ENCODE results near the gene SPRING1. TPM values are rescaled to one million over a fixed set of nuclear protein-coding genes. Genes with fewer than 3 reads are reported as not detected.
A peak's percentile ranks its signal among the peaks of the same experiment; 100 is the strongest.

SPRING1 gene
- total and polyA plus RNA-seq, 4 donors = 6.0 to 11.7 (median 8.4) TPM

- peak; percentile 73 for DNase-seq (ENCODE audit: low spot score)
- WGBS = 19% methylated on average over 12 of the region's 12 CpGs
- H3K27ac ChIP-seq (ENCODE audit: low read depth in 1 of 2, low read length in 2 of 2) = no peak overlapping the region
- peaks cover 0 to 10% (median 8%) of the 10 kb centered on the region in 4 donors for H3K4me1 ChIP-seq (ENCODE audit: control insufficient read depth in 4 of 4, insufficient read depth in 4 of 4, low read length in 3 of 4)
- no peak overlapping the region for H3K4me3 ChIP-seq (ENCODE audit: low read depth in 1 of 3, low read length in 3 of 3)
- no peak overlapping the region for H3K9ac ChIP-seq (ENCODE audit: low read depth in 1 of 2, low read length in 2 of 2)
- TF ChIP-seq SP1 (IDR thresholded peaks at IDR 0.05) = no peak
- TF ChIP-seq, protein P1, sequence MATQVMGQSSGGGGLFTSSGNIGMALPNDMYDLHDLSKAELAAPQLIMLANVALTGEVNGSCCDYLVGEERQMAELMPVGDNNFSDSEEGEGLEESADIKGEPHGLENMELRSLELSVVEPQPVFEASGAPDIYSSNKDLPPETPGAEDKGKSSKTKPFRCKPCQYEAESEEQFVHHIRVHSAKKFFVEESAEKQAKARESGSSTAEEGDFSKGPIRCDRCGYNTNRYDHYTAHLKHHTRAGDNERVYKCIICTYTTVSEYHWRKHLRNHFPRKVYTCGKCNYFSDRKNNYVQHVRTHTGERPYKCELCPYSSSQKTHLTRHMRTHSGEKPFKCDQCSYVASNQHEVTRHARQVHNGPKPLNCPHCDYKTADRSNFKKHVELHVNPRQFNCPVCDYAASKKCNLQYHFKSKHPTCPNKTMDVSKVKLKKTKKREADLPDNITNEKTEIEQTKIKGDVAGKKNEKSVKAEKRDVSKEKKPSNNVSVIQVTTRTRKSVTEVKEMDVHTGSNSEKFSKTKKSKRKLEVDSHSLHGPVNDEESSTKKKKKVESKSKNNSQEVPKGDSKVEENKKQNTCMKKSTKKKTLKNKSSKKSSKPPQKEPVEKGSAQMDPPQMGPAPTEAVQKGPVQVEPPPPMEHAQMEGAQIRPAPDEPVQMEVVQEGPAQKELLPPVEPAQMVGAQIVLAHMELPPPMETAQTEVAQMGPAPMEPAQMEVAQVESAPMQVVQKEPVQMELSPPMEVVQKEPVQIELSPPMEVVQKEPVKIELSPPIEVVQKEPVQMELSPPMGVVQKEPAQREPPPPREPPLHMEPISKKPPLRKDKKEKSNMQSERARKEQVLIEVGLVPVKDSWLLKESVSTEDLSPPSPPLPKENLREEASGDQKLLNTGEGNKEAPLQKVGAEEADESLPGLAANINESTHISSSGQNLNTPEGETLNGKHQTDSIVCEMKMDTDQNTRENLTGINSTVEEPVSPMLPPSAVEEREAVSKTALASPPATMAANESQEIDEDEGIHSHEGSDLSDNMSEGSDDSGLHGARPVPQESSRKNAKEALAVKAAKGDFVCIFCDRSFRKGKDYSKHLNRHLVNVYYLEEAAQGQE (IDR thresholded peaks at IDR 0.05) = no peak
- TF ChIP-seq JUND (IDR thresholded peaks at IDR 0.05) = no peak
- TF ChIP-seq CTCF (IDR thresholded peaks at IDR 0.05; ENCODE audit: low read depth, low read length, missing input control) = peak; percentile 91
- TF ChIP-seq RAD21 (IDR thresholded peaks at IDR 0.05) = peak; percentile 90 to 96
- peak; percentile 85 for TF ChIP-seq NR2F2 (IDR thresholded peaks at IDR 0.05)
- peak; percentile 65 to 88 for TF ChIP-seq RXRA (IDR thresholded peaks at IDR 0.05)
- no peak for TF ChIP-seq FOXA2 (IDR thresholded peaks at IDR 0.05)
- H3K27me3 ChIP-seq (ENCODE audit: control insufficient read depth in 4 of 4, insufficient read depth in 4 of 4, low read length in 3 of 4) = no peaks in the 10 kb centered on the region
- no peaks in the 10 kb centered on the region for H3K36me3 ChIP-seq (ENCODE audit: control insufficient read depth in 4 of 4, insufficient read depth in 3 of 4, low read depth in 1 of 4, low read length in 3 of 4)
- no peaks in the 10 kb centered on the region for H3K9me3 ChIP-seq (ENCODE audit: control insufficient read depth in 4 of 4, low read length in 3 of 4)
Observed at GRCh38 chr12:116703214-116703795, 34.6 kb downstream of the SPRING1 start.

DNA sequence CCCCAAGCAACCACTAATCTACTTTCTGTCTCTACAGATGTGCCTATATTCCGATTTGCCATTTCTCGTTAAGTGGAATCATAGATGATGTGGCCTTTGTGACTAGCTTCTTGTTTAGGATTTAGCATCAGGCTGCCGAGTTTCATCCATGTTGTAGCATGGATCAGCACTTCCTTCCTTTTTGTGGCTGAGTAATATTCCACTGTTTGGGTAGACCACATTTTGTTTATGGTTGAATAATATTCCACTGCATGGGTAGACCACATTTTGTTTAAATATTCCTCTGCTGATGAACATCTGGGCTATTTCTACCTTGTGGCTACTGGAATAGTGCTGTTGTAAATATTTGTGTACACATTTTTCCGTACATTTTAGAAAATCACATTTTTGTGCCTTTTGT lies 36.4 kb downstream of the SPRING1 start:
- no peak for DNase-seq (ENCODE audit: low spot score)
- Histone ChIP-seq H3K4me3 (ENCODE audit: low read depth in 1 of 3, low read length in 3 of 3) (no peak overlapping the region), H3K27ac (ENCODE audit: low read depth in 1 of 2, low read length in 2 of 2) (no peak overlapping the region), H3K9ac (ENCODE audit: low read depth in 1 of 2, low read length in 2 of 2) (no peak overlapping the region), H3K36me3 (ENCODE audit: control insufficient read depth in 4 of 4, insufficient read depth in 3 of 4, low read depth in 1 of 4, low read length in 3 of 4) (no peaks in the 10 kb centered on the region), H3K27me3 (ENCODE audit: control insufficient read depth in 4 of 4, insufficient read depth in 4 of 4, low read length in 3 of 4) (no peaks in the 10 kb centered on the region), H3K9me3 (ENCODE audit: control insufficient read depth in 4 of 4, low read length in 3 of 4) (no peaks in the 10 kb centered on the region), H3K4me1 (ENCODE audit: control insufficient read depth in 4 of 4, insufficient read depth in 4 of 4, low read length in 3 of 4) (peaks cover 0 to 17% (median 12%) of the 10 kb centered on the region in 4 donors)
- 96% methylated on average over 4 of the region's 4 CpGs for WGBS
- TF ChIP-seq TAF1 (conservative IDR thresholded peaks at IDR 0.05) (no peak), RAD21 (IDR thresholded peaks at IDR 0.05) (no peak), CTCF (IDR thresholded peaks at IDR 0.05; ENCODE audit: low read depth, low read length, missing input control) (no peak), NR2F2 (IDR thresholded peaks at IDR 0.05) (no peak), HNF4G (IDR thresholded peaks at IDR 0.05) (no peak), HNF4A (conservative IDR thresholded peaks at IDR 0.05) (no peak), RXRA (IDR thresholded peaks at IDR 0.05) (no peak)
- TF ChIP-seq, protein P1 (IDR thresholded peaks at IDR 0.05) = no peak
